Lung (tissue), 12 donors: ENCODE results near the gene TM4SF4. TPM values are rescaled to one million over a fixed set of nuclear protein-coding genes. Genes with fewer than 3 reads are reported as not detected.
"Not testable (repeated sequence)": the region's sequence is repeated elsewhere in the genome, so short reads cannot be mapped to it uniquely, and the experiment has no call there.

Experiments used
- ATAC-seq: fragments of 200-7000 bp; cut with Tn5 transposase; one replicate; pipeline ENCODE4 v1.9.1; 2020; ENCODE audit warnings: moderate number of reproducible peaks; ENCODE audit not compliant: insufficient read depth, low FRiP score
- DNase-seq, 3 donors: peaks; one replicate each; pipeline ENCODE4 v3.0.0-alpha.2; 2013 to 2017
- H3K27ac ChIP-seq, 2 donors: one replicate each; pipeline ENCODE4 v1.5.1; 2013; ENCODE audit warnings: mild to moderate bottlenecking in 2 of 2, moderate library complexity in 2 of 2, control low read depth in 1 of 2, inconsistent platforms in 1 of 2, low read depth in 1 of 2, low read length in 1 of 2
- H3K27me3 ChIP-seq, 3 donors: one replicate each; pipeline ENCODE4 v1.5.1; 2013; ENCODE audit warnings: low read length in 2 of 3; ENCODE audit not compliant: control insufficient read depth in 3 of 3, insufficient read depth in 3 of 3
- H3K36me3 ChIP-seq, 4 donors: one replicate each; pipeline ENCODE4 v1.5.1; 2013; ENCODE audit warnings: low read length in 4 of 4, mild to moderate bottlenecking in 1 of 4, moderate library complexity in 1 of 4; ENCODE audit not compliant: control insufficient read depth in 4 of 4, insufficient read depth in 4 of 4
- H3K4me1 ChIP-seq, 5 donors: one replicate each; pipeline ENCODE4 v1.5.1; 2013; ENCODE audit warnings: low read length in 5 of 5, mild to moderate bottlenecking in 2 of 5, moderate library complexity in 1 of 5; ENCODE audit not compliant: control insufficient read depth in 5 of 5, insufficient read depth in 5 of 5
- H3K4me3 ChIP-seq: one replicate; pipeline ENCODE4 v1.5.1; 2013; ENCODE audit warnings: mild to moderate bottlenecking, control low read depth, moderate library complexity
- H3K9ac ChIP-seq, 2 donors: one replicate each; pipeline ENCODE4 v1.5.1; 2013; ENCODE audit warnings: low read length in 2 of 2, control low read depth in 1 of 2; ENCODE audit not compliant: insufficient read depth in 1 of 2
- H3K9me3 ChIP-seq, 4 donors: one replicate each; pipeline ENCODE4 v1.5.1; 2013; ENCODE audit warnings: low read length in 3 of 4, mild to moderate bottlenecking in 1 of 4, moderate library complexity in 1 of 4; ENCODE audit not compliant: control insufficient read depth in 4 of 4, insufficient read depth in 3 of 4
- WGBS, 2 donors: extraction: QIAGEN DNeasy Blood & Tissue Kit; methylation state at CpG; one replicate each; pipeline ENCODE4 v1.1.7; 2013; 5-methylcytosine and 5-hydroxymethylcytosine counted together
- polyA plus RNA-seq, 2 donors: library from polyadenylated mRNA; stranded (reverse); fragments of 200-250 nt; gene quantifications; one replicate each; pipeline ENCODE4 v1.2.1, GENCODE V29; 2013
- total RNA-seq, 2 donors: library from RNA; depleted of rRNA in 1 of 2; stranded (reverse); fragments of >200 nt in 1 of 2; gene quantifications; one replicate each; pipeline ENCODE4 v1.2.1, GENCODE V29; 2014 to 2021
- TF ChIP-seq, protein P1 (sequence below): IDR thresholded peaks from 2 replicates; pipeline ENCODE4 v1.5.1; 2012; ENCODE audit warnings: mild to moderate bottlenecking; ENCODE audit errors: control extremely low read depth, extremely low read depth
- donor health status: control.
- donor health status: control.
- donor health status: Bipolar disorder and iron deficiency.
- donor health status: healthy.
- donor health status: DM: yes; HTN: yes; CAD: no.

TM4SF4 gene
- total and polyA plus RNA-seq, 4 donors, result 0.22 to 4.4 (median 2.0) TPM

DNA sequence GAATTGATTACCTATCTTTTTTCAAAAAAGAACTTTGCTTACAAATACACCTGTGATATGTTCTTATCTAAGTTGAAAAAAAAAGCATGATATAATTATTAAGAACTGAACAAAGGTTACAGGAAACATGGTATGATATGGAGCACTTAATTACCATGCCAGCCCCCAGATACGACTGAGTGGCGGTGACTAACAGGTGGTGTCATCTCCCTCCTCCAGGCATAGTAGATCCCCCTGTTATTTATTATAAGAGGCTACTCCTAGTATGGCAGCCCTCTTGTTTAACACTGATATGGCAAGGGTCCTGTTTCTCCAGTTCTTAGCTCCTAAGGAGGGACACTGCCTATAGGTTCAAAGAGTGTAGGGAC is 31.0 kb upstream of the TM4SF4 start:
- Histone ChIP-seq H3K9me3 (no peaks in the 10 kb centered on the region), H3K4me3 (no peak overlapping the region), H3K27me3 (no peaks in the 10 kb centered on the region), H3K36me3 (no peaks in the 10 kb centered on the region), H3K4me1 (peaks cover 0 to 5% (median 0%) of the 10 kb centered on the region in 5 donors), H3K9ac (no peak overlapping the region), H3K27ac (no peak overlapping the region)
- DNase-seq (no peak), ATAC-seq (no peak)
- TF ChIP-seq, protein P1, sequence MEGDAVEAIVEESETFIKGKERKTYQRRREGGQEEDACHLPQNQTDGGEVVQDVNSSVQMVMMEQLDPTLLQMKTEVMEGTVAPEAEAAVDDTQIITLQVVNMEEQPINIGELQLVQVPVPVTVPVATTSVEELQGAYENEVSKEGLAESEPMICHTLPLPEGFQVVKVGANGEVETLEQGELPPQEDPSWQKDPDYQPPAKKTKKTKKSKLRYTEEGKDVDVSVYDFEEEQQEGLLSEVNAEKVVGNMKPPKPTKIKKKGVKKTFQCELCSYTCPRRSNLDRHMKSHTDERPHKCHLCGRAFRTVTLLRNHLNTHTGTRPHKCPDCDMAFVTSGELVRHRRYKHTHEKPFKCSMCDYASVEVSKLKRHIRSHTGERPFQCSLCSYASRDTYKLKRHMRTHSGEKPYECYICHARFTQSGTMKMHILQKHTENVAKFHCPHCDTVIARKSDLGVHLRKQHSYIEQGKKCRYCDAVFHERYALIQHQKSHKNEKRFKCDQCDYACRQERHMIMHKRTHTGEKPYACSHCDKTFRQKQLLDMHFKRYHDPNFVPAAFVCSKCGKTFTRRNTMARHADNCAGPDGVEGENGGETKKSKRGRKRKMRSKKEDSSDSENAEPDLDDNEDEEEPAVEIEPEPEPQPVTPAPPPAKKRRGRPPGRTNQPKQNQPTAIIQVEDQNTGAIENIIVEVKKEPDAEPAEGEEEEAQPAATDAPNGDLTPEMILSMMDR, result no peak
- WGBS, 2 donors, result 94 to 100% methylated on average over 2 of the region's 2 CpGs

DNA sequence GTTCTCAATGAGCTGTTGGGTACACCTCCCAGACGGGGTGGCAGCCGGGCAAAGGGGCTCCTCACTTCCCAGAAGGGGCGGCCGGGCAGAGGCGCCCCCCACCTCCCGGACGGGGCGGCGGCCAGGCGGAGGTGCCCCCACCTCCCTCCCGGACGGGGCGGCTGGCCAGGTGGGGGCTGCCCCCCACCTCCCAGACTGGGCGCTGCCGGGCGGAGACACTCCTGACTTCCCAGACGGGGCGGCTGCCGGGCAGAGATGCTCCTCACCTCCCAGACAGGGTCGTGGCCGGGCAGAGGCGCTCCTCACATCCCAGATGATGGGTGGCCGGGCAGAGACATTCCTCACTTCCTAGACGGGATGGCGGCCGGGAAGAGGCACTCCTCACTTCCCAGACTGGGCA is 29.6 kb upstream of the TM4SF4 start:
- WGBS, 2 donors, result 91 to 97% methylated on average over 8 to 26 of the region's 26 CpGs
- not testable (repeated sequence) for ATAC-seq, H3K4me3 ChIP-seq, H3K27me3 ChIP-seq, H3K9ac ChIP-seq, H3K9me3 ChIP-seq, H3K36me3 ChIP-seq, H3K27ac ChIP-seq, DNase-seq, H3K4me1 ChIP-seq

DNA sequence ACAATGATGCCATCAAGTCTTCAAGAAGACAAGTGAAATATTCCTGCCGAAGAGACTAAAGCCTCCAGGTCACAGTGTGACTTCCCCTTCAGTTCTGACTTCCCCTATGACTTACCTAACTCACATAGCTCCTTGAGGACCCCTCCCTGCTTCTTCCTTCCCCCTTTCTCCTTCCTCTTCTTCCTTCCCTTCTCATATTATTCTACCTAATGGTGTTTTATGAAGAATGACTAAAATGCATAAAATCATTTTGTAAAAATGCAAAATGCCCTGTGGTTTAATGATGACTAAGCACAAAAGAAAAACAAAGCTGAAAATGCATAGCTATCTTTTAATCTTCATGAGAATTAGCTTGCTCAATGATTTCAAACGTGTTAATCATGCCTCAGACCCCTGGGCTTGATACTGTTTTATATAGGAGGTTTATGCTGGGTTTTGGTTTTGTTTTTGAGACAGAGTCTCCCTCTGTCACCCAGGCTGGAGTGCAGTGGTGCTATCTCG is 26.1 kb upstream of the TM4SF4 start:
- DNase-seq (no peak), ATAC-seq (no peak)
- H3K4me1 ChIP-seq, result peaks cover 0 to 5% (median 4%) of the 10 kb centered on the region in 5 donors
- no peak overlapping the region for H3K4me3 ChIP-seq
- TF ChIP-seq, protein P1, result no peak
- no peaks in the 10 kb centered on the region for H3K36me3 ChIP-seq
- 26 to 42% methylated on average over 3 of the region's 3 CpGs for WGBS, 2 donors
- H3K9ac ChIP-seq, result no peak overlapping the region
- H3K27ac ChIP-seq, result peak overlapping the region in 1 of 2 donors; percentile 23
- peaks cover 0 to 6% (median 0%) of the 10 kb centered on the region in 4 donors for H3K9me3 ChIP-seq
- no peaks in the 10 kb centered on the region for H3K27me3 ChIP-seq

DNA sequence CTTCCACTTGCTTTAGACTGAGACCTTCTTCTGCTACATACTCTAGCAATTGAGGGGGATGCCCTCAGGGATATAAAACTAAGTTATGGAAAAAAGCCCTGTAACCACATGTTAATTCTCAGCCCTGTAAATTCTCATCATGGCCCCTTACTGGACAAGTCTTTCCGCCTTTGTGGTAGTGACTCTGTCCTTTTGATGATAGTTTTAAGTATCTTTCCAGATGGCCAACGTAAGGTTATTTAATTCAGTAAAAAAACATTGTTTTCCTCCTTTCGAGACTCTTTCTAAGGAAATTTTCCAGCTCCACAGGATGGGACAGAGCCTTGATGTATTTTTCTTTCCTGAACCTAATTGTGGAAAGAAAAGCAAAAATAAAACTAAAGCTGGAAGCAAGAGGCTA is 25.3 kb upstream of the TM4SF4 start:
- DNase-seq (no peak), ATAC-seq (no peak)
- Histone ChIP-seq H3K27me3 (no peaks in the 10 kb centered on the region), H3K36me3 (no peaks in the 10 kb centered on the region), H3K27ac (peak overlapping the region in 1 of 2 donors; percentile 45), H3K4me3 (no peak overlapping the region), H3K9ac (no peak overlapping the region), H3K4me1 (peaks cover 0 to 4% (median 3%) of the 10 kb centered on the region in 5 donors), H3K9me3 (peaks cover 0 to 6% (median 0%) of the 10 kb centered on the region in 4 donors)
- TF ChIP-seq, protein P1, result no peak
- WGBS, 2 donors, result 58 to 61% methylated on average over 3 of the region's 3 CpGs
